ENCODE data around the gene TSFM. TPM values are rescaled to one million over a fixed set of nuclear protein-coding genes. Genes with fewer than 3 reads are reported as not detected.

The TSFM gene
- total RNA-seq, 1 donor from 2014 or later, result 17.9 TPM

GRCh38 chr12:57739387-57739786 lies 43.2 kb upstream of the TSFM start:
- Histone ChIP-seq H3K4me1 (peaks cover 43% of the 10 kb centered on the region), H3K27me3 (peaks cover 6% of the 10 kb centered on the region), H3K4me3 (no peak overlapping the region), H3K27ac (no peak overlapping the region), H3K9me3 (no peaks in the 10 kb centered on the region), H3K36me3 (no peaks in the 10 kb centered on the region)
- TF ChIP-seq POLR2AphosphoS5 (IDR thresholded peaks at IDR 0.05; ENCODE audit: insufficient read depth in 1 of 2, low read depth in 1 of 2) (no peak), CTCF (IDR thresholded peaks at IDR 0.05) (no peak), POLR2A (IDR thresholded peaks at IDR 0.05) (no peak)
- intact Hi-C loops (cut with DNase I), result no loop called here
- no peak for DNase-seq (ENCODE audit: extremely low spot score in 2 of 2)

- Histone ChIP-seq H3K27ac (no peak overlapping the region), H3K36me3 (no peaks in the 10 kb centered on the region), H3K4me3 (no peak overlapping the region), H3K27me3 (peaks cover 6% of the 10 kb centered on the region), H3K4me1 (peaks cover 43% of the 10 kb centered on the region), H3K9me3 (no peaks in the 10 kb centered on the region)
- TF ChIP-seq CTCF (IDR thresholded peaks at IDR 0.05) (no peak), POLR2AphosphoS5 (IDR thresholded peaks at IDR 0.05; ENCODE audit: insufficient read depth in 1 of 2, low read depth in 1 of 2) (no peak), POLR2A (IDR thresholded peaks at IDR 0.05) (no peak)
- intact Hi-C loops (cut with DNase I), result no loop called here
- no peak for DNase-seq (ENCODE audit: extremely low spot score in 2 of 2)
Measured at GRCh38 chr12:57739914-57740538, 42.6 kb upstream of the TSFM start.

- TF ChIP-seq POLR2AphosphoS5 (IDR thresholded peaks at IDR 0.05; ENCODE audit: insufficient read depth in 1 of 2, low read depth in 1 of 2), result no peak
- no peak for TF ChIP-seq POLR2A (IDR thresholded peaks at IDR 0.05)
- no peak for TF ChIP-seq CTCF (IDR thresholded peaks at IDR 0.05)
Measured at GRCh38 chr12:57740656-57741412, 41.8 kb upstream of the TSFM start.

DNA sequence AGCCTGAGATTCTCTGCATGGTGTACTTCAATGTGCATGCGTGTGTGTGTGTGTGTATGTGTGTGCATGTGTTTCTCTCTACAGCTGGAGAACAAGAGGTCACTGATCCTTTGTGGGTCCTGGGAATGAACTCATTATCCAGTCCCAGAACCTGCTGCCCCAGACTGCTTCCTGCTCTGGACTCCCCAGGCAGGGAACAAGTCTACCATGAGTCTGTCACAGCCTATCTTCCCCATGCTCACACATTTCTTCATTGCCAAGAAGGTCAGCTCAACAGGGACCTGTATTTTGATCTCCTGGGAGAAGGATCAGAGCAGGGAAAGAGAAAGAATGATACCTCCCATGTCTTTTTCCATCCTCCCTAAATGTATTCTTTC lies 41.2 kb upstream of the TSFM start:
- intact Hi-C loops (cut with DNase I), result no loop called here
- H3K4me1 ChIP-seq, result peaks cover 40% of the 10 kb centered on the region
- H3K27ac ChIP-seq, result no peak overlapping the region

More at GRCh38 chr12:57740656-57741412, 41.8 kb upstream of the TSFM start:
- Histone ChIP-seq H3K9me3 (no peaks in the 10 kb centered on the region), H3K27ac (no peak overlapping the region), H3K4me3 (no peak overlapping the region), H3K4me1 (peaks cover 44% of the 10 kb centered on the region), H3K36me3 (no peaks in the 10 kb centered on the region), H3K27me3 (peaks cover 2% of the 10 kb centered on the region)
- no peak for DNase-seq (ENCODE audit: extremely low spot score in 2 of 2)
- intact Hi-C loops (cut with DNase I), result no loop called here

More for the DNA sequence above, 41.2 kb upstream of the TSFM start:
- Histone ChIP-seq H3K27me3 (no peaks in the 10 kb centered on the region), H3K36me3 (no peaks in the 10 kb centered on the region), H3K9me3 (no peaks in the 10 kb centered on the region), H3K4me3 (peak overlapping the region in 1 of 2 donors; percentile 10)
- DNase-seq (ENCODE audit: extremely low spot score in 2 of 2), result no peak
- TF ChIP-seq POLR2A (IDR thresholded peaks at IDR 0.05) (no peak), CTCF (IDR thresholded peaks at IDR 0.05) (no peak), POLR2AphosphoS5 (IDR thresholded peaks at IDR 0.05; ENCODE audit: insufficient read depth in 1 of 2, low read depth in 1 of 2) (no peak)

All from vagina (tissue), 2 donors.